Measurements from ENCODE around the gene C5AR2.
"Not testable (repeated sequence)": the region's sequence is repeated elsewhere in the genome, so short reads cannot be mapped to it uniquely, and the experiment has no call there.

C5AR2 gene

DNA sequence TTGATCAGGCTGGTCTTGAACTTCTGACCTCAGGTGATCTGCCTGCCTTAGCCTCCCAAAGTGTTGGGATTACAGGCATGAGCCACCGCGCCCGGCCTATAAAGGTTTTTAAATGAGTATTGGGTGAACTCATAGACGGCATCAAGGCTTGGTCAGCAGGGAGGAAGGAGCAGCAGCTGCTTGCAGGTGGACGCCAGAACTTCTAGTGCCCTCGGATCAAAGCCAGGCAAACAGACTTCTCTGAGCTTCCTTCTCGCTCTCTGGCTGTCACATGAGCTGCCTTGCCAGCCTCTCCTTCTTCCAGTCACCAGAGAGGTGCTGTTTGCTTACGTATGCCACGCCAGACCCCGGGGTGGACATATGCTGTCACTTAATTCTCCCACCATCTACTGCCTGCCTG is 33.5 kb downstream of the C5AR2 start:
- not testable (repeated sequence) for DNase-seq

DNA sequence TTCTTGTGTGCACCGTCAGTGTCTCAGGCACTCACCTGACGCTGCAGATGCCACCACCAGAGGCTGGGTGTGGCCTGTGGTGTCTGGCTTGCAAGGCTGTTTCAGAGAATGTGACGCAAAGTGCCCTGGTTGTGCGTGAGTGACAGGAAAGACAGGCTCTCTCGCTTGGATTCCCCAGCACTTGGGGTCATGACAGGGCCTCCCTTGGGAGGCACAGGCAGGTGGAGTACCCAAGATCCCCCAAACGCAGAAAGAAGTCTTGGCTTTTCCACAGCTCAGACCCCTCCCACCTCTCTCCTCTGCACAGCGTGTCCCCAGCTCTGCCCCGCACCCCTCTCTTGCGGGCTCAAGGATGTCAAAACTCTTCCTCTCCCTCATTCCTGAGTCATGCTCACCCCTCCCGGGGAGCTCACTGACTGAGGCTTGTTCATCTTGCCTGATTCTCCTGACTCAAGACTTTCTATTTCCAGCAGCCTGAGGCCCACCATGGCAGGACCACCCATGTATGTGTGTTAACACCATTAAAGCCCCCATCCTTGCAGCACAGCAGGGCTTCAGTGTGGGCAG is 38.2 kb downstream of the C5AR2 start:
- no peak for DNase-seq

- no peak for DNase-seq
Measured at GRCh38 chr19:47371261-47371660, 39.3 kb downstream of the C5AR2 start.

GRCh38 chr19:47372603-47373002 is 40.6 kb downstream of the C5AR2 start:
- DNase-seq = no peak

DNA sequence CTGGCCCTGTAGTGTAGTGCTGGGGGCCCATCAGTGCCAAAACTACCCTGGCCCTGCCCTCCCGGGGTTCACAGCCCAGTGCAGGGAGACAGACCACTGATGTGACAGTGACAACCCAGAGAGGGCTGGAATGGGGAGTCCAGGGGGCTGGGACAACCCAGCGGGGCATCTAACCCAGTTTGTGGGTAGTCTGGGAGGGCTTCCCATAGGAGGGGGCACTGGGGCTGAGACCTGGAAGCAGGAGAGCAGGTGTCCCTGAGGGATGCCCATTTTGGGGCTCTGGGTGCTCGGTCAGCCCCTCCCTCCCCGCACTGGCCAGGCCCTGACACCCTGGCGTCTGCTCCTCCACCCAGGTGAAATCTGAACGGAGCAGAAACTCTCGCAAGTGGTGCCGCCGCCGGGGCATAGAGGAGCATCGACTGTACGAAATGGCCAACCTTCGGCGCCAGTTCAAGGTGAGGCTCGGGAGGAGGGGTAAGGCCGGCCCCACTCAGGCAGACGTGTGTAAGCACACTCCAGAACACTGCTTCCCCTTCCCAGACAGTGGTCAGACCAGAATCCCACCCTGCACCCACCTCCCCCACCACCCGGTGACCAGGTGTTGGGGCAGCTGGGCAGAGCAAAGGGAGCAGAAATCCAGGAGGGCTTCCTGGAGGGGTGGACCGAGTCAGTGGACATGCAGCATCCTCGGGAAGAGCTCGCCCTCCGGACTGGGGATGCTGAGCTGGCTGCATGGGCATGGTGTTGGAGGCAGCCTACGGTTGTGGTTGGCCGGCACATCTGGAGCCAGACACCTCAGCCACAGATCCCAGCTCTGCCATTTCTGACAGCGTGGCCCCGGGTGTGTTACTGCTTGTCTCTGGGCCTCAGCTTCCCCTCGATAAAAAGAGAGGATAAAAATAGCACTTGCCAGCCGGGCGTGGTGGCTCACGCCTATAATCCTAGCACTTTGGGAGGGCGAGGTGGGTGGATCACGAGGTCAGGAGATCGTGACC is 41.6 kb downstream of the C5AR2 start:
- no peak for DNase-seq

DNA sequence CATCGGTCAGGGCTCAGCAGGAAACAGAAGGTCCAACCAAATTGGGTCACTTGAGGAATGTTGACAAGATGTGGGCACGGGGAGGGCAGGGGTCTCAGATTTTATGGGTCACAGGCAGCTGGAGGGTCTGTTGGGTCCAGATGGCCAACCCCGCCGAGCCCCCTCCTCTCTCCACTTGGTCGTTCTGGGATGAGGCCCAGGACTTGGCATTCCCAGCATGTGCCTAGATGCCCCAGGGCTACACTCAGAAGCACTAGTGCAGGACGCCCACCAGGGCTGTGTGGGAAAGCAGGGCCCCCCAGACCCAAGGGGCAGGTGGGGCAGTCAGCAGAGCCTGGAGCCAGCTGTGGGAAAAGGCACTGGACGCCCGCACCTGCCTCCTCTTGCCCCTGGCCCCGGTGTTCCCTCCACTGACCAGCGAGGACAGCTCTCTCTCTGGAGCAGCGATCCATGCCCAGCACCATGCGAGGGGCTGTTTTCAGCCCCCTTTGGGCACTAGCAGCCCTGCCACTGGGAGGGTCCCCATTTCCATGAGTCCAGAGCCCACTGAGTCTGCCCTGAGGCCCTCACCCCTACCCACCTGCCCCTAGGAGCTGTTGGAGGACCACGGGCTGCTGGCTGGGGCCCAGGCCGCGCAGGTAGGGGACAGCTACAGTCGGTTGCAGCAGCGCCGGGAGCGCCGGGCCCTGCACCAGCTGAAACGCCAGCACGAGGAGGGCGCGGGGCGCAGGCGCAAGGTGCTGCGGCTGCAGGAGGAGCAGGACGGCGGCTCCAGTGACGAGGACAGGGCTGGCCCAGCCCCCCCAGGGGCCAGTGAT is 43.1 kb downstream of the C5AR2 start:
- no peak for DNase-seq

- DNase-seq = no peak
Measured at GRCh38 chr19:47375694-47376588, 44.0 kb downstream of the C5AR2 start.

GRCh38 chr19:47376589-47377144 is 44.7 kb downstream of the C5AR2 start:
- no peak for DNase-seq

GRCh38 chr19:47377208-47377701 is 45.3 kb downstream of the C5AR2 start:
- DNase-seq = no peak

GRCh38 chr19:47377801-47378200 is 45.8 kb downstream of the C5AR2 start:
- no peak for DNase-seq

GRCh38 chr19:47378246-47378645 is 46.3 kb downstream of the C5AR2 start:
- DNase-seq = no peak

DNA sequence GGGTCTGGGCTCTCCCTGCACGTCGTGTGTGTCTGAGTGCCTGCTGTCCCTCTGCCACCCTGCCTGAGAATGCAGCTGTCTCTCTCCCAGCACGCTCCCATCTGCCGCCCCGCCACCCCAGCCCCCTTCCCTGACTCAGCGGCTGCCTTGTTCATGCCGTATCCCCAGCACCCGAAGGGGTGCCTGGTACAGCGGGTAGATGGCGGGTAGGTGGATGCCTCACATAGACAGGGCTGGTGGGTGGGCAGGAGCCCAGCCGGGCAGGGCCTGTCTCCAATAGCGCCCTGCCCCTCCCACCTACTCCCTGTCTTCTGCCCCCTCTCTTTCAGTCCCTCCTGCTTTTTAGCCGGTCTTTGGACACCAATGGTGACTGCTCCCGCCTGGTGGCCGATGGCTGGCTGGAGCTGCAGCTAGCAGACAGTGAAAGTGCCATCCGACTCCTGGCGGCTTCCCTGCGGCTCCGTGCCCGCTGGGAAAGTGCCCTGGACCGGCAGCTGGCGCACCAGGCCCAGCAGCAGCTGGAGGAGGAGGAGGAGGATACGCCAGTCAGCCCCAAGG is 47.5 kb downstream of the C5AR2 start:
- no peak for DNase-seq

GRCh38 chr19:47380559-47380958 is 48.6 kb downstream of the C5AR2 start:
- DNase-seq = no peak

GRCh38 chr19:47381121-47381520 is 49.1 kb downstream of the C5AR2 start:
- DNase-seq = no peak

DNA sequence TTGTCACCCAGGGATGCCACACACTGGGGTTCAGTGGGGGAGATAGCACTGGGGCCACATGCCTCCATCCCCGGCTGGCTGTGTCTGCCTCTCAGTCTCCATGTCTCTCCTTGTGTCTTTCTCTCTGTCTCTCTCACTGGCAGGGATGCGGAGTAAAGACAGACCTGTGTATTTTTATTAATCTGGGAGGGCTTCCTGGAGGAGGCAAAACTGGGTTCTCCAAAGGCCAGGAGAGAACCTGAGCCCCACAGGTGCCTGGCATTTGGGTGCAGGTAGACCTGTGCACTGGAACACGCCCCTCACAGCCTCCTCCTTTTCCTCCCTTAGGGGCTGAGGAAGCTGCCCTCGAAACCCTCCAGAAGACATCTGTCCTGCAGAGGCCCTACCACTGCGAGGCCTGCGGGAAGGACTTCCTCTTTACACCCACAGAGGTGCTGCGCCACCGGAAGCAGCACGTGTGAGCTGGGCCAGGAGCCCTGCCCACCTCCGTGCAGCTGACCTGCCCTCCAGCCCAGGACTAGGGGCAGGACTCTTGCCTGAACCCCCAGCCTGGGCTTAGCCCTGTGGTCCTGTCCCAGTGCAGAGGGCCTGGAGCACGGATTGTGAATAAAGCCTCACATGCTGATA is 49.8 kb downstream of the C5AR2 start:
- DNase-seq = no peak

DNA sequence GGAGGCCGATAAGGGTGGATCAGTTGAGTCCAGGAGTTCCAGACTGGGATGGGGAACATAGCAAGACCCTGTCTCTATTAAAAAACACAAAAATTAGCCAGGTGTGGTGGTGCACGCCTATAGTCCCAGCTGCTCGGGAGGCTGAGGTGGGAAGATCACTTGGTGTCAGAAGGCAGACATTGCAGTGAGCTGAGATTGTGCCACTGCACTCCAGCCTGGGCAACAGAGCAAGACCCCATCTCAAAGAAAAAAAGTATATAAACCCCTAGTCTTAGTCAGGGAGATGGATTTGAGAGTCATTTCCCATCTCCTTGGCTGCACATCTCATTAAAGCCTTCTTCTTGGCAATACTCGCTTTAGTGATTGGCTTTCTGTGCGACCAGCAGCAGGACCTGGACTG is 51.9 kb downstream of the C5AR2 start:
- not testable (repeated sequence) for DNase-seq

GRCh38 chr19:47384533-47384932 is 52.6 kb downstream of the C5AR2 start:
- DNase-seq = not testable (repeated sequence)

DNA sequence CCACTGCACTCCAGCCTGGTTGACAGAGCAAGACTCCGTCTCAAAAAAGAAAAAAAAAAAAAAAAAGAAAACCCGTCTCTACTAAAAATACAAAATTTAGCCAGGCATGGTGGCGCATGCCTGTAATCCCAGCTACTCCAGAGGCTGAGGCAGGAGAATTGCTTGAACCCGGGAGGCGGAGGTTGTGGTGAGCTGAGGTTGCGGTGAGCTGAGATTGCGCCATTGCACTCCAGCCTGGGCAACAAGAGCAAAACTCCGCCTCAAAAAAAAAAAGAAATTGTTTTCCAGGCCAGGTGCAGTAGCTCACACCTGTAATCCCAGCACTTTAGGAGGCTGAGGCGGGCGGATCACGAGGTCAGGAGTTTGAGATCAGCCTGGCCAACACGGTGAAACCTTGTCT is 54.6 kb downstream of the C5AR2 start:
- not testable (repeated sequence) for DNase-seq

DNA sequence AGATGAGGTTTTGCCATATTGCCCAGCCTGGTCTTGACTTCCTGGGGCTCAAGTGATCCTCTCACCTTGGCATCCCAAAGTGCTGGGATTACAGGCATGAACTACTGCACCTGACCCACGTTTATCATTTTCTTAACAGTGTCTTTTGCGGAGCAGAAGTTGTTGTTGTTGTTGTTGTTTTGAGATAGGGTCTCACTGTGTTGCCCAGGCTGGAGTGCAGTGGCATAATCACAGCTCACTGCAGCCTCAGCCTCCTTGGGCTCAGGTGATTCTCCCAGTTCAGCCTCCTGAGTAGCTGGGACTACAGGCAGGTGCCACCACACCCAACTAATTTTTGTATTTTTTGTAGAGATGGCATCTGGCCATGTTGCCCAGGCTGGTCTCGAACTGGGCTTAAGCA is 55.6 kb downstream of the C5AR2 start:
- DNase-seq = not testable (repeated sequence)

GRCh38 chr19:47388721-47389120 is 56.7 kb downstream of the C5AR2 start:
- not testable (repeated sequence) for DNase-seq

GRCh38 chr19:47389150-47389556 is 57.2 kb downstream of the C5AR2 start:
- DNase-seq = no peak

All from islet precursor cell (in vitro differentiated cells).